Omental fat pad (tissue), 4 donors: Measurements from ENCODE around the gene LDB1. TPM values are rescaled to one million over a fixed set of nuclear protein-coding genes. Genes with fewer than 3 reads are reported as not detected.

Experiments used
- ATAC-seq: fragments of 150-250 bp; one replicate; pipeline ENCODE4 v1.9.1; 2016; ENCODE audit warnings: mild to moderate bottlenecking, moderate library complexity; ENCODE audit not compliant: low FRiP score
- DNase-seq: peaks from one replicate; pipeline ENCODE4 v3.0.0-alpha.2; 2019; ENCODE audit warnings: low spot score
- total RNA-seq, 4 donors: library from RNA; depleted of rRNA; stranded (reverse); fragments of >200 nt; gene quantifications; one replicate each; pipeline ENCODE4 v1.1.0, GENCODE V29; 2016
- TF ChIP-seq, protein P1 (sequence below), 3 donors: fragments of 450-650 bp; IDR thresholded peaks; one replicate each; pipeline ENCODE4 v1.5.1; 2016 to 2017; ENCODE audit warnings: antibody characterized with exemption in 3 of 3, mild to moderate bottlenecking in 3 of 3, moderate library complexity in 2 of 3

The LDB1 gene
- total RNA-seq, 4 donors from 2014 or later: 20.1 to 33.2 (median 30.9) TPM

DNA sequence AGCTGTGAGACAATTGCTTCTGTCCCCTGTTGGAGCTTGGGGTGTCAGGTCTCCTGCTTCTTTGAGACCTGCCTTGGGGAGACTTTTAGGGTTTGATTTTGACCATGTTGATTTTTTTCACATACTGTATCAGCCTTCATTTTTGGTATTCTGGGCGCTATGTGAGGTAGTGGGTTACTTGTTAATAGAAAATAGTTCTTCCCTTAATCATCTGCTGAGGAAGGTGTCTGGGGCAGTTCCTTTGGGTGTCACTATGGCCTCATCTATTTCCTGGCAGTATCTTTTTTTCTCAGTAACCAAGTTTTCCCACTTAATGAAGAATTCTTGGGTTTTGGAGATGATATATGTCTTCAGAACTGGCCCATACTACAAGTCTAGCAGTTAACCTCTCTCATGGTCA is 27.4 kb upstream of the LDB1 start:
- no peak for ATAC-seq

DNA sequence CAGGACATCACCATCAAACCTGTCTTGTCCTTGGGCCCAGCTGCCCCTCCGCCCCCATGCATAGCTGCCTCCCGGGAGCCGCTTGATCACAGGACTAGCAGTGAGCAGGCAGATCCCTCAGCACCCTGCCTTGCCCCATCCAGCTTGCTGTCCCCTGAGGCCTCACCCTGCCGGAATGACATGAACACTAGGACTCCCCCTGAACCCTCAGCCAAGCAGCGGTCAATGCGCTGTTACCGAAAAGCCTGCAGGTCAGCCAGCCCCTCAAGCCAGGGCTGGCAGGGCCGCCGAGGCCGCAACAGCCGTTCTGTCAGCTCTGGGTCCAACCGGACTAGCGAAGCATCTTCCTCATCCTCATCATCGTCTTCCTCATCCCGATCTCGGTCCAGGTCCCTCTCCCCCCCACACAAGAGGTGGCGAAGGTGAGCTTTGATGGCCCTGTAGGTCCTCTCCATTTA is 26.8 kb upstream of the LDB1 start:
- TF ChIP-seq, protein P1, sequence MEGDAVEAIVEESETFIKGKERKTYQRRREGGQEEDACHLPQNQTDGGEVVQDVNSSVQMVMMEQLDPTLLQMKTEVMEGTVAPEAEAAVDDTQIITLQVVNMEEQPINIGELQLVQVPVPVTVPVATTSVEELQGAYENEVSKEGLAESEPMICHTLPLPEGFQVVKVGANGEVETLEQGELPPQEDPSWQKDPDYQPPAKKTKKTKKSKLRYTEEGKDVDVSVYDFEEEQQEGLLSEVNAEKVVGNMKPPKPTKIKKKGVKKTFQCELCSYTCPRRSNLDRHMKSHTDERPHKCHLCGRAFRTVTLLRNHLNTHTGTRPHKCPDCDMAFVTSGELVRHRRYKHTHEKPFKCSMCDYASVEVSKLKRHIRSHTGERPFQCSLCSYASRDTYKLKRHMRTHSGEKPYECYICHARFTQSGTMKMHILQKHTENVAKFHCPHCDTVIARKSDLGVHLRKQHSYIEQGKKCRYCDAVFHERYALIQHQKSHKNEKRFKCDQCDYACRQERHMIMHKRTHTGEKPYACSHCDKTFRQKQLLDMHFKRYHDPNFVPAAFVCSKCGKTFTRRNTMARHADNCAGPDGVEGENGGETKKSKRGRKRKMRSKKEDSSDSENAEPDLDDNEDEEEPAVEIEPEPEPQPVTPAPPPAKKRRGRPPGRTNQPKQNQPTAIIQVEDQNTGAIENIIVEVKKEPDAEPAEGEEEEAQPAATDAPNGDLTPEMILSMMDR (IDR thresholded peaks at IDR 0.05): no peak
- no peak for ATAC-seq
- DNase-seq: no peak

More for the DNA sequence above, 27.4 kb upstream of the LDB1 start:
- no peak for DNase-seq
- TF ChIP-seq, protein P1 (IDR thresholded peaks at IDR 0.05): no peak

DNA sequence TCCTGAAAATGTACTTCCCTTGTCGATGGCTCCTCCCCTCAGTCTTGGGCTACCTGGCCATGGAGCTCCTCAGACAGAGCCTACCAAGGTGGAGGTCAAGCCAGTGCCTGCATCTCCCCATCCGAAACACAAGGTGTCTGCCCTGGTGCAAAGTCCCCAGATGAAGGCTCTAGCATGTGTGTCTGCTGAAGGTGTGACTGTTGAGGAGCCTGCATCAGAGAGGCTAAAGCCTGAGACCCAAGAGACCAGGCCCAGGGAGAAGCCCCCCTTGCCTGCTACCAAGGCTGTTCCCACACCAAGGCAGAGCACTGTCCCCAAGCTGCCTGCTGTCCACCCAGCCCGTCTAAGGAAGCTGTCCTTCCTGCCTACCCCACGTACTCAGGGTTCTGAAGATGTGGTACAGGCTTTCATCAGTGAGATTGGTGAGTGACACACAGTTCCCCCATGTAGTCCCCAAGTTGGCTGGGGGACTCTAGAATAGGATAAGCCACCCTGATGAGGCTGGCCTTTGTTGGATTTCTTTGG is 21.5 kb upstream of the LDB1 start:
- no peak for DNase-seq
- ATAC-seq: no peak
- TF ChIP-seq, protein P1 (IDR thresholded peaks at IDR 0.05): no peak

DNA sequence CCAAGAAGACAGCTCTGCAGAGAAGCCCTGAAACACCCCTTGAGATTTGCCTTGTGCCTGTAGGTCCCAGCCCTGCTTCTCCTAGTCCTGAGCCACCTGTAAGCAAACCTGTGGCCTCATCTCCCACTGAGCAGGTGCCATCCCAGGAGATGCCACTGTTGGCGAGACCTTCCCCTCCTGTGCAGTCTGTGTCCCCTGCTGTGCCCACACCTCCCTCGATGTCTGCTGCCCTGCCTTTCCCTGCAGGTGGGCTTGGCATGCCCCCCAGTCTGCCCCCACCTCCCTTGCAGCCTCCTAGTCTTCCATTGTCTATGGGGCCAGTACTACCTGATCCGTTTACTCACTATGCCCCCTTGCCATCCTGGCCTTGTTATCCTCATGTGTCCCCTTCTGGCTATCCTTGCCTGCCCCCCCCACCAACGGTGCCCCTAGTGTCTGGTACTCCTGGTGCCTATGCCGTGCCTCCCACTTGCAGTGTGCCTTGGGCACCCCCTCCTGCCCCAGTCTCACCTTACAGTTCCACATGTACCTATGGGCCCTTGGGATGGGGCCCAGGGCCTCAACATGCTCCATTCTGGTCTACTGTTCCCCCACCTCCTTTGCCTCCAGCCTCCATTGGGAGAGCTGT is 20.9 kb upstream of the LDB1 start:
- no peak for ATAC-seq
- DNase-seq: no peak
- TF ChIP-seq, protein P1 (IDR thresholded peaks at IDR 0.05): no peak

DNA sequence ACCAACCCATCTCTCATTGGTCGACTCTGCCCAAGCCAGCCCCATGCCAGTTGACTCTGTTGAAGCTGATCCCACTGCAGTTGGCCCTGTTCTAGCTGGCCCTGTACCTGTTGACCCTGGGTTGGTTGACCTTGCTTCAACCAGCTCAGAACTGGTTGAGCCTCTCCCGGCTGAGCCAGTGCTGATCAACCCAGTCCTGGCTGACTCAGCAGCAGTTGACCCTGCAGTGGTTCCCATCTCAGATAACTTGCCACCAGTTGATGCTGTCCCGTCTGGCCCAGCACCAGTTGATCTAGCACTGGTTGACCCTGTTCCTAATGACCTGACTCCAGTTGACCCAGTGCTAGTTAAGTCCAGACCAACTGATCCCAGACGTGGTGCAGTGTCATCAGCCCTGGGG is 20.1 kb upstream of the LDB1 start:
- no peak for ATAC-seq
- TF ChIP-seq, protein P1 (IDR thresholded peaks at IDR 0.05): no peak
- no peak for DNase-seq

DNA sequence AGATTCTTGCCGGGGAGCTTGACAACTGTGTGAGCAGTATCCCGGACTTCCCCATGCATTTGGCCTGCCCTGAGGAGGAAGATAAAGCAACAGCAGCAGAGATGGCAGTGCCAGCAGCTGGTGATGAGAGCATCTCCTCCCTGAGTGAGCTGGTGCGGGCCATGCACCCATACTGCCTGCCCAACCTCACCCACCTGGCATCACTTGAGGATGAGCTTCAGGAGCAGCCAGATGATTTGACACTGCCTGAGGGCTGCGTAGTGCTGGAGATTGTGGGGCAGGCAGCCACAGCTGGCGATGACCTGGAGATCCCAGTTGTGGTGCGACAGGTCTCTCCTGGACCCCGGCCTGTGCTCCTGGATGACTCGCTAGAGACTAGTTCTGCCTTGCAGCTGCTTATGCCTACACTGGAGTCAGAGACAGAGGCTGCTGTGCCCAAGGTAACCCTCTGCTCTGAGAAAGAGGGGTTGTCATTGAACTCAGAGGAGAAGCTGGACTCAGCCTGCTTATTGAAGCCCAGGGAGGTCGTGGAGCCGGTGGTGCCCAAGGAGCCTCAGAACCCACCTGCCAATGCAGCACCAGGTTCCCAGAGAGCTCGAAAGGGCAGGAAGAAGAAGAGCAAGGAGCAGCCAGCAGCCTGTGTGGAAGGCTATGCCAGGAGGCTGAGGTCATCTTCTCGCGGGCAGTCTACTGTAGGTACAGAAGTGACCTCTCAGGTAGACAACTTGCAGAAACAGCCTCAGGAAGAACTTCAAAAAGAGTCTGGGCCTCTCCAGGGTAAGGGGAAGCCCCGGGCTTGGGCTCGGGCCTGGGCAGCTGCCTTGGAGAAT is 19.3 kb upstream of the LDB1 start:
- TF ChIP-seq, protein P1 (IDR thresholded peaks at IDR 0.05): no peak
- DNase-seq: no peak

More for the DNA sequence above, 19.3 kb upstream of the LDB1 start:
- no peak for ATAC-seq
